Large intestine (tissue), 3 donors: ENCODE measurements around the gene DEGS2. TPM values are rescaled to one million over a fixed set of nuclear protein-coding genes. Genes with fewer than 3 reads are reported as not detected.

Source experiments
- DNase-seq, 2 donors: peaks; one replicate each; pipeline versions ENCODE4 v3.0.0 to v3.0.0-alpha.2; 2013
- H3K27ac ChIP-seq: one replicate; pipeline ENCODE4 v1.5.1; 2013; ENCODE audit warnings: low read length
- H3K27me3 ChIP-seq: 2 replicates; pipeline ENCODE4 v1.6.1; 2013; ENCODE audit warnings: low read length; ENCODE audit not compliant: control insufficient read depth, insufficient read depth
- H3K36me3 ChIP-seq: 2 replicates; pipeline ENCODE4 v1.6.1; 2013; ENCODE audit warnings: low read length; ENCODE audit not compliant: control insufficient read depth, insufficient read depth
- H3K4me1 ChIP-seq: one replicate; pipeline ENCODE4 v1.6.1; 2013; ENCODE audit warnings: low read length; ENCODE audit not compliant: control insufficient read depth, insufficient read depth
- H3K4me3 ChIP-seq: one replicate; pipeline ENCODE4 v1.5.1; 2013; ENCODE audit warnings: low read length
- H3K9me3 ChIP-seq: one replicate; pipeline ENCODE4 v1.6.1; 2013; ENCODE audit warnings: mild to moderate bottlenecking, low read depth, low read length, moderate library complexity; ENCODE audit not compliant: control insufficient read depth
- WGBS: methylation state at CpG from one replicate; pipeline ENCODE4 v1.1.5; 2013; ENCODE audit warnings: low lambda C conversion rate; ENCODE audit not compliant: insufficient coverage; 5-methylcytosine and 5-hydroxymethylcytosine counted together
- polyA plus RNA-seq: library from polyadenylated mRNA; unstranded; fragments of 120-200 nt; gene quantifications from one replicate; pipeline ENCODE4 v1.2.1, GENCODE V29; 2013

The DEGS2 gene
- polyA plus RNA-seq, 1 donor, result 21.6 TPM

GRCh38 chr14:100132161-100132902 lies 27.1 kb downstream of the DEGS2 start:
- Histone ChIP-seq H3K27ac (no peak overlapping the region), H3K4me3 (no peak overlapping the region), H3K4me1 (no peaks in the 10 kb centered on the region), H3K27me3 (no peaks in the 10 kb centered on the region), H3K36me3 (peaks cover 72% of the 10 kb centered on the region), H3K9me3 (no peaks in the 10 kb centered on the region)
- DNase-seq, result no peak
- WGBS, result no CpG with 5 or more reads among the region's 25 CpGs

- DNase-seq, result peak in 1 of 2 donors; percentile 29
- Histone ChIP-seq H3K27ac (no peak overlapping the region), H3K4me3 (no peak overlapping the region), H3K9me3 (no peaks in the 10 kb centered on the region), H3K36me3 (peaks cover 78% of the 10 kb centered on the region), H3K27me3 (no peaks in the 10 kb centered on the region), H3K4me1 (no peaks in the 10 kb centered on the region)
- WGBS, result no CpG with 5 or more reads among the region's 6 CpGs
Observed at GRCh38 chr14:100131181-100131580, 28.3 kb downstream of the DEGS2 start.

- WGBS, result no CpG with 5 or more reads among the region's 11 CpGs
- no peak overlapping the region for H3K4me3 ChIP-seq
- no peak overlapping the region for H3K27ac ChIP-seq
- DNase-seq, result no peak
- peaks cover 82% of the 10 kb centered on the region for H3K36me3 ChIP-seq
- no peaks in the 10 kb centered on the region for H3K27me3 ChIP-seq
- H3K4me1 ChIP-seq, result no peaks in the 10 kb centered on the region
- H3K9me3 ChIP-seq, result no peaks in the 10 kb centered on the region
Observed at GRCh38 chr14:100130521-100130920, 28.9 kb downstream of the DEGS2 start.

GRCh38 chr14:100129161-100129589 lies 30.3 kb downstream of the DEGS2 start:
- Histone ChIP-seq H3K27ac (no peak overlapping the region), H3K4me1 (no peaks in the 10 kb centered on the region), H3K4me3 (no peak overlapping the region), H3K36me3 (peaks cover 77% of the 10 kb centered on the region), H3K27me3 (no peaks in the 10 kb centered on the region), H3K9me3 (no peaks in the 10 kb centered on the region)
- no peak for DNase-seq
- WGBS, result no CpG with 5 or more reads among the region's 7 CpGs

- Histone ChIP-seq H3K27me3 (no peaks in the 10 kb centered on the region), H3K4me3 (no peak overlapping the region), H3K4me1 (no peaks in the 10 kb centered on the region), H3K9me3 (no peaks in the 10 kb centered on the region), H3K36me3 (peaks cover 78% of the 10 kb centered on the region), H3K27ac (no peak overlapping the region)
- no CpG with 5 or more reads among the region's 12 CpGs for WGBS
- no peak for DNase-seq
Observed at GRCh38 chr14:100128688-100129087, 30.8 kb downstream of the DEGS2 start.

GRCh38 chr14:100127853-100128455 lies 31.5 kb downstream of the DEGS2 start:
- no peak overlapping the region for H3K27ac ChIP-seq
- no peaks in the 10 kb centered on the region for H3K27me3 ChIP-seq
- H3K4me1 ChIP-seq, result no peaks in the 10 kb centered on the region
- no peak overlapping the region for H3K4me3 ChIP-seq
- no CpG with 5 or more reads among the region's 12 CpGs for WGBS
- no peaks in the 10 kb centered on the region for H3K9me3 ChIP-seq
- no peak for DNase-seq
- peaks cover 77% of the 10 kb centered on the region for H3K36me3 ChIP-seq

GRCh38 chr14:100126401-100126800 lies 33.0 kb downstream of the DEGS2 start:
- no peak for DNase-seq
- WGBS, result no CpG with 5 or more reads among the region's 13 CpGs
- H3K36me3 ChIP-seq, result peaks cover 66% of the 10 kb centered on the region
- no peaks in the 10 kb centered on the region for H3K4me1 ChIP-seq
- no peaks in the 10 kb centered on the region for H3K9me3 ChIP-seq
- no peaks in the 10 kb centered on the region for H3K27me3 ChIP-seq
- no peak overlapping the region for H3K27ac ChIP-seq
- no peak overlapping the region for H3K4me3 ChIP-seq

- no peaks in the 10 kb centered on the region for H3K27me3 ChIP-seq
- no CpG with 5 or more reads among the region's 20 CpGs for WGBS
- H3K27ac ChIP-seq, result no peak overlapping the region
- DNase-seq, result no peak
- peaks cover 58% of the 10 kb centered on the region for H3K36me3 ChIP-seq
- no peak overlapping the region for H3K4me3 ChIP-seq
- no peaks in the 10 kb centered on the region for H3K4me1 ChIP-seq
- no peaks in the 10 kb centered on the region for H3K9me3 ChIP-seq
Observed at GRCh38 chr14:100124551-100125088, 34.8 kb downstream of the DEGS2 start.

- no CpG with 5 or more reads among the region's 10 CpGs for WGBS
- no peak for DNase-seq
- no peak overlapping the region for H3K27ac ChIP-seq
- H3K4me3 ChIP-seq, result no peak overlapping the region
- H3K9me3 ChIP-seq, result no peaks in the 10 kb centered on the region
- no peaks in the 10 kb centered on the region for H3K27me3 ChIP-seq
- H3K4me1 ChIP-seq, result no peaks in the 10 kb centered on the region
- H3K36me3 ChIP-seq, result peaks cover 52% of the 10 kb centered on the region
Observed at GRCh38 chr14:100123618-100124017, 35.8 kb downstream of the DEGS2 start.

GRCh38 chr14:100122481-100123223 lies 36.8 kb downstream of the DEGS2 start:
- Histone ChIP-seq H3K4me3 (no peak overlapping the region), H3K27me3 (no peaks in the 10 kb centered on the region), H3K4me1 (no peaks in the 10 kb centered on the region), H3K36me3 (peaks cover 48% of the 10 kb centered on the region), H3K27ac (no peak overlapping the region), H3K9me3 (no peaks in the 10 kb centered on the region)
- no peak for DNase-seq
- WGBS, result no CpG with 5 or more reads among the region's 8 CpGs
